Left forelimb (tissue), 1 donor: ENCODE data around the gene CPLX4.

Source experiments
- DNase-seq: peaks from one replicate; pipeline ENCODE4 v3.0.0-alpha.2; 2018; ENCODE audit warnings: low spot score

CPLX4 gene

GRCh38 chr18:59306640-59307039 is 11.8 kb downstream of the CPLX4 start:
- no peak for DNase-seq

- DNase-seq, result no peak
Observed at GRCh38 chr18:59305295-59305694, 13.2 kb downstream of the CPLX4 start.

- DNase-seq, result no peak
Observed at GRCh38 chr18:59303656-59304195, 14.7 kb downstream of the CPLX4 start.

- no peak for DNase-seq
Observed at GRCh38 chr18:59303006-59303405, 15.4 kb downstream of the CPLX4 start.

GRCh38 chr18:59301929-59302328 is 16.5 kb downstream of the CPLX4 start:
- no peak for DNase-seq

- DNase-seq, result no peak
Observed at GRCh38 chr18:59300676-59301285, 17.7 kb downstream of the CPLX4 start.

- DNase-seq, result no peak
Observed at GRCh38 chr18:59298871-59299270, 19.6 kb downstream of the CPLX4 start.

- DNase-seq, result no peak
Observed at GRCh38 chr18:59293317-59293716, 25.1 kb downstream of the CPLX4 start.

GRCh38 chr18:59286341-59286740 is 32.1 kb downstream of the CPLX4 start:
- DNase-seq, result no peak

GRCh38 chr18:59282341-59282740 is 36.1 kb downstream of the CPLX4 start:
- DNase-seq, result no peak

GRCh38 chr18:59279722-59280121 is 38.7 kb downstream of the CPLX4 start:
- no peak for DNase-seq

GRCh38 chr18:59279193-59279592 is 39.3 kb downstream of the CPLX4 start:
- no peak for DNase-seq

- DNase-seq, result no peak
Observed at GRCh38 chr18:59278793-59279192, 39.7 kb downstream of the CPLX4 start.

- DNase-seq, result no peak
Observed at GRCh38 chr18:59276047-59276446, 42.4 kb downstream of the CPLX4 start.

GRCh38 chr18:59275406-59275949 is 43.0 kb downstream of the CPLX4 start:
- DNase-seq, result no peak

GRCh38 chr18:59274533-59274928 is 43.9 kb downstream of the CPLX4 start:
- DNase-seq, result no peak

GRCh38 chr18:59273759-59274532 is 44.5 kb downstream of the CPLX4 start:
- no peak for DNase-seq

- no peak for DNase-seq
Observed at GRCh38 chr18:59272891-59273758, 45.3 kb downstream of the CPLX4 start, which contains the start of gene RAX. Gene RAX (minus strand): TSS chr18:59273454. CDS start chr18:59273206, 248 bp downstream.

GRCh38 chr18:59272221-59272888 is 46.1 kb downstream of the CPLX4 start:
- DNase-seq, result no peak

GRCh38 chr18:59271606-59272220 is 46.7 kb downstream of the CPLX4 start:
- DNase-seq, result no peak

- DNase-seq, result no peak
Observed at GRCh38 chr18:59270689-59271257, 47.7 kb downstream of the CPLX4 start.
